Activated CD4-positive, alpha-beta T cell treated with anti-CD3 and anti-CD28 coated beads for 36 hours (primary cell): ENCODE data around the gene DCLK1. TPM values are rescaled to one million over a fixed set of nuclear protein-coding genes. Genes with fewer than 3 reads are reported as not detected.

ENCODE experiments used
- ATAC-seq: fragments of 200-7000 bp; cut with Tn5 transposase; one replicate; pipeline ENCODE4 v1.10.0; 2021; ENCODE audit warnings: mild to moderate bottlenecking, moderate library complexity
- CTCF ChIA-PET: fragments of 350-600 bp; sonication (Branson Sonifier 250); formaldehyde crosslinking; loops from one replicate; lab custom pipeline; 2021; ENCODE audit warnings: antibody characterized with exemption; lab: Charles Lee
- POLR2A ChIA-PET: fragments of 350-600 bp; sonication (Branson Sonifier 250); formaldehyde crosslinking; loops from one replicate; lab custom pipeline; 2021; ENCODE audit warnings: antibody characterized with exemption, inconsistent platforms; lab: Charles Lee
- DNase-seq: peaks from one replicate; pipeline ENCODE4 v3.0.0-alpha.2; 2020
- H3K27ac Mint-ChIP-seq: one replicate; pipeline ENCODE4 v1.8.0; 2021; ENCODE audit warnings: mixed read lengths
- H3K27me3 Mint-ChIP-seq: one replicate; pipeline ENCODE4 v1.8.0; 2021; ENCODE audit warnings: mixed read lengths
- H3K36me3 Mint-ChIP-seq: one replicate; pipeline ENCODE4 v1.8.0; 2021; ENCODE audit warnings: low read depth, mixed read lengths
- H3K4me1 Mint-ChIP-seq: one replicate; pipeline ENCODE4 v1.8.0; 2021; ENCODE audit warnings: mixed read lengths
- H3K4me3 Mint-ChIP-seq: one replicate; pipeline ENCODE4 v1.8.0; 2021; ENCODE audit warnings: mild to moderate bottlenecking, moderate library complexity, mixed read lengths
- H3K9me3 Mint-ChIP-seq: one replicate; pipeline ENCODE4 v1.8.0; 2021; ENCODE audit warnings: low read depth, mixed read lengths
- intact Hi-C, 2 experiments: fragments of 100-400 bp; cut with DNase I in 1 of 2; cut with micrococcal nuclease in 1 of 2; formaldehyde crosslinking; loops; one replicate each; pipeline versions ENCODE4 v1.14.2 to v1.15.1; 2022 to 2024; cut with DNase I, micrococcal nuclease
- total RNA-seq, 2 experiments: library from RNA; stranded (reverse); gene quantifications; one replicate each; pipeline ENCODE4 v1.2.3, GENCODE V29; 2021

Gene DCLK1
- total RNA-seq, 2 experiments from 2014 or later, result not detected

DNA sequence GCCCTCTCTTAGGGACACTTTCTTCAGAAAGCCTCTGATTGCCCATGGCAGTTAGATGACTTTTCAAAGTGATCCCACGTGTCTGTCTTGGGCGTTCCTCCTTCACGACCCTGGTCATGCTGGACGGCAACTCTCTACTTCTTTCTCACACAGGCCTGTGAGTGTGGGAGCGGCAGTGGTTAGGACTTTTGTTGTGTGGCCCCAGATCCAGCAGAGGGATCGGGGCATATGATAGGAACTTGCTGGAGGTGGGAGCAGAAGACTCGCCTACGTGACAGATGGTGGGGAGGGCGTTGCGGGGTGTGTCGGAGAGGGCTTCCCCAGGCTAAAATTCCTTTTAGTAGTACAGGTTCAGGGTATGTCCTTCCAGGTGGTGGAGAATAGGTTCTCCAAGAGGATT is 365.2 kb downstream of the DCLK1 start:
- POLR2A ChIA-PET, result no interaction called here
- intact Hi-C loops, result no loop called here

DNA sequence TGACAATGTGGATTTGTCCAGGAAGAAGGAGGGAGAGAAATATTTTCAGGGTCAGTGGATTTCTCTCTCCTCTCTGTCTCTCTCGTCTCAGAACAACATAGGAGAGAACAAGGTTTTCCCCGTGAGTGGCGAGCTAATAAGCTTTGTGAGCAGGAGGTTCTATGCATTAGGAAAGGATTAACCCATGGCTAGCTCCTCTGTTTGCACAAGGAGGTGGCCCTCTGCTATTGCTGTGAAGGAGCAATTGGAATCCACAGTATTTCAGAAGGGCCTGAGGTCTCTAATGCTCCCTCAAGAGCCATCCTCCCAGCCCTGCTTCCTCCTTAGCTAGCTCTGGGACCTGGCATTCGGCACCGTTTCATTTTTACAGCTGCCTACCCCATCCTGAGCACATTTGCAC is 365.8 kb downstream of the DCLK1 start:
- H3K27ac Mint-ChIP-seq, result no peak overlapping the region
- ChIA-PET POLR2A (no interaction called here), CTCF (no interaction called here)
- no peak overlapping the region for H3K4me3 Mint-ChIP-seq
- H3K36me3 Mint-ChIP-seq, result no peaks in the 10 kb centered on the region
- DNase-seq (no peak), ATAC-seq (no peak)
- intact Hi-C loops, result no loop called here
- H3K27me3 Mint-ChIP-seq, result peaks cover 3% of the 10 kb centered on the region
- no peaks in the 10 kb centered on the region for H3K9me3 Mint-ChIP-seq
- no peaks in the 10 kb centered on the region for H3K4me1 Mint-ChIP-seq

More for the DNA sequence above, 365.2 kb downstream of the DCLK1 start:
- peaks cover 3% of the 10 kb centered on the region for H3K27me3 Mint-ChIP-seq
- no peak overlapping the region for H3K27ac Mint-ChIP-seq
- DNase-seq, result no peak
- no peaks in the 10 kb centered on the region for H3K9me3 Mint-ChIP-seq
- CTCF ChIA-PET, result no interaction called here
- no peaks in the 10 kb centered on the region for H3K36me3 Mint-ChIP-seq
- H3K4me3 Mint-ChIP-seq, result no peak overlapping the region
- ATAC-seq, result no peak
- H3K4me1 Mint-ChIP-seq, result no peaks in the 10 kb centered on the region

DNA sequence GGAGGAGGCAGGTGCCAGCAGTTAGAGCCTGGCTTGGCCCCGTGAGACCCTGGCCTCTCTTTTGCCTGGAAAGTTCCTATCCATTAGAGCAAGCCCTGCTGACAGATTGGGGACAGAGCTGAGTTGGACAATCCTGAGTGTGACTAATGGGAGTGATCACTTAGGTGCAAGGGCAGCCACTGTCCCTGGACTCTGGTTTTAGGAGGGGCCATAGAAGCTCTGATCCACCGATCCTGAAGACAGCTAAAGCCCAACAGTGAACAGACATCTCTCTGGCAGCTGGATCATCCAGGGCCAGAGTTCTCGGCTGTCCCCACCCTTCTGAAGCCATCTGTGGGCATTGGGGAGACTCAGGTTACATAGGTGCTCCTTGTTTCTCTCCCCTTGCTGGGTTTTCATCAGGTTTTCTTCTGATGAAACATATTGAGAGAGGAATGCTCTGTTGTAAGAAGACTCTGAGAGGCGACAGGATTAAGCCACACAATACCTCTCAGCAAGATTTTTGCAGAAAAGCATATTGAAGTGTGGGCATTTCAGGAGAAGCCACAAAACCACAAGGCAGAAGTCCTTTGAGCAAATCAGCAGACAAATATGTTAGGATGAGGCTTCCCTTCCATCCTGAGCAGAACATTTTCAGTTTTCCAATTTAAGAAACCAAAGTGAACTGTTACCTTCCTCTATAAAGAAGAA is 366.7 kb downstream of the DCLK1 start:
- H3K27me3 Mint-ChIP-seq, result no peaks in the 10 kb centered on the region
- ChIA-PET POLR2A (no interaction called here), CTCF (no interaction called here)
- intact Hi-C loops, result no loop called here
- no peak overlapping the region for H3K4me3 Mint-ChIP-seq
- H3K9me3 Mint-ChIP-seq, result peaks cover 2% of the 10 kb centered on the region
- no peaks in the 10 kb centered on the region for H3K4me1 Mint-ChIP-seq
- no peaks in the 10 kb centered on the region for H3K36me3 Mint-ChIP-seq
- no peak for DNase-seq
- ATAC-seq, result no peak
- no peak overlapping the region for H3K27ac Mint-ChIP-seq

DNA sequence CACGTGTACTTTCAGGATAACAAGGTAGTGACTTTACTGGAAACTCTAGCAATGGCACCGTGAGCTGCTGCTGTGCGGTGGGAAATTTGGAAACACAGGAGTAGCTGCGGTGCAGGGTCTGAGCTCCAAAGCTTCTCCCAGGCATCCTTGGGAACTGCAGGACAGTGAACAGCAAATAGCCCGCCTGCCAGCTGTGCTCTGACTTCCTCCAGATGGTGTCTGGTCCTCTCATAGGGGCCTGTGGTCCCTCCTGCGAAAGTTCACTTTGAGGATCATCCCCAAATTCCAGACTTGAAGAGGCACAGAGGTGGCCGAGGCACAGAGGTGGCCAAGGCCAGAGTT is 367.4 kb downstream of the DCLK1 start:
- ChIA-PET POLR2A (no interaction called here), CTCF (no interaction called here)
- ATAC-seq, result no peak

DNA sequence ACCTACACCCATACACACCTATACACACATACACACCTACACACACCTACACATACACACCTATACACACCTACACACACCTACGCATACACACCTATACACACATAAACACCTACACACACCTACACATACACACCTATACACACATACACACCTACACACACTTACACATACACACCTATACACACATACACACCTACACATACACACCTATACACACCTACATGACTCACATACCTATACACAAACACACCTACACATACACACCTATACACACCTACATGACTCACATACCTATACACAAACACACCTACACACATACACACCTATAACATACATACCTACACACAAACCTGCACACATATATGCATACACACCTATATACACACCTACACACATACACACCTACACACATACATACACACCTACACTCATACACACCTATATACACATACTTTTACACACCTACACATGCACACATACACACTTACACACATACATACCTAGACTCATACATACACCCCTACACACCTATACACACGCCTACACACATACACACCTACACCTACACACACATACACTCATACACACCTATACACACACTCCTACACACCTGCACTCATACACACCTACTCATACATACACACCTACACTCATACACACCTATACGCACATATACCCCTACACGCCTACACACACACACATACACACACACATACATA is 368.0 kb downstream of the DCLK1 start:
- CTCF ChIA-PET, result no interaction called here
- Mint-ChIP-seq H3K4me3 (no peak overlapping the region), H3K9me3 (peaks cover 5% of the 10 kb centered on the region), H3K27me3 (no peaks in the 10 kb centered on the region), H3K4me1 (no peaks in the 10 kb centered on the region), H3K27ac (no peak overlapping the region), H3K36me3 (no peaks in the 10 kb centered on the region)
- intact Hi-C loops, result no loop called here
- ATAC-seq, result no peak
- POLR2A ChIA-PET, result no interaction called here
- DNase-seq, result no peak

More for the DNA sequence above, 367.4 kb downstream of the DCLK1 start:
- intact Hi-C loops, result no loop called here
- Mint-ChIP-seq H3K4me3 (no peak overlapping the region), H3K27me3 (no peaks in the 10 kb centered on the region), H3K36me3 (no peaks in the 10 kb centered on the region), H3K27ac (no peak overlapping the region), H3K9me3 (peaks cover 2% of the 10 kb centered on the region), H3K4me1 (no peaks in the 10 kb centered on the region)
- no peak for DNase-seq

DNA sequence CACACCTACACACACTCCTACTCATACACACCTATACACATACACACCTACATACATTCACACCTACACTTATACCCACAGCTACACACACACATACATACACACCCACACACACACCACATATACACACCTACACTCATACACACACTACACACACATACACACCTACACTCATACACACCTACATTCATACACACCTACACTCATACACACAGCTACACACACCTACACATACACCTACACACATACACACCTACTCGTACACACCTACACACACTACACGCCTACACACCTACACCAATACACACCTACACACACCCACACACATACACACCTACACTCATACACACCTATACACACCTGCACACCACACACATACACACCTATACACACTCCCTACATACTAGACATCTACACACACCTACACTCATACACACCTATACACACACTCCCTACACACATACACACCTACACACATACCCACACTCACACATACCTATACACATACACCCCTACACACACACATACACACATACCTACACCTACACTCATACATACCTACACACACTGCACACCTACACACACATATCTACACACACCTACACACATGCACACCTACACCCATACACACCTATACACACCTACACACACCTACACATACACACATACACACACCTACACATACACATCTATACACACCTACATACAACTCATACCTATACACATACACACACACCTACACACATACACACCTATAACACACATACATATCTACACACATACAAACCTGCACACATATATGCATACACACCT is 369.5 kb downstream of the DCLK1 start:
- no peak for ATAC-seq
- CTCF ChIA-PET, result no interaction called here
- intact Hi-C loops, result no loop called here
- no peak for DNase-seq
- Mint-ChIP-seq H3K4me3 (no peak overlapping the region), H3K4me1 (no peaks in the 10 kb centered on the region), H3K36me3 (no peaks in the 10 kb centered on the region), H3K27me3 (no peaks in the 10 kb centered on the region), H3K27ac (no peak overlapping the region), H3K9me3 (peaks cover 5% of the 10 kb centered on the region)
- POLR2A ChIA-PET, result no interaction called here

DNA sequence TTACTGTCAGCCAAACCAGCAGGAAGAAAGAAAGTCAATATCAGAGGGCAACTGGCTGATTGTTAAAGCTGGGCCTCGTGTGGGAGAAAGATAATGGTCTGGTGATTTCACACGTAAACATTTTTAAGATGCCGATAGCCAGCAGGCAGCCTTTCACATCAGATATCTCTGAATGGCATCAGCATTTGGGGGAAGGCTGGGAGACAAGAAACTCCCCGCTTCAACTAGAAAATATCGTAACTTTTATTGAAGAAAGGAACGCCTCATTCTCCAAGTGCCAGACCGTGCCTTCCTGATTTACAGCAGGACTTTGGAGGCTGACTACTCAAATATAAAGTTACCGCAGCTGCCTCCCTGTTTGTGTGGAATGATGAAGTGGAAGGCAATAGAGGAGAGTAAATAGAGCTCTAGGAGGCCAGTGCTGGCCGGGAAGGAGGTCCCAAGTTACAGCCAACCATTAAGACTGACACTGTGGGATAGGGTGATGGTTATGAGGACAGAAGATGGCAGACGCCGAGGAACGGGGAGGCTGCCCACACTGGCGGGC is 370.4 kb downstream of the DCLK1 start:
- Mint-ChIP-seq H3K4me1 (no peaks in the 10 kb centered on the region), H3K27ac (no peak overlapping the region), H3K27me3 (no peaks in the 10 kb centered on the region), H3K9me3 (peaks cover 5% of the 10 kb centered on the region), H3K4me3 (no peak overlapping the region), H3K36me3 (no peaks in the 10 kb centered on the region)
- no peak for DNase-seq
- no peak for ATAC-seq
- CTCF ChIA-PET, result no interaction called here
- POLR2A ChIA-PET, result no interaction called here
- intact Hi-C loops, result no loop called here

DNA sequence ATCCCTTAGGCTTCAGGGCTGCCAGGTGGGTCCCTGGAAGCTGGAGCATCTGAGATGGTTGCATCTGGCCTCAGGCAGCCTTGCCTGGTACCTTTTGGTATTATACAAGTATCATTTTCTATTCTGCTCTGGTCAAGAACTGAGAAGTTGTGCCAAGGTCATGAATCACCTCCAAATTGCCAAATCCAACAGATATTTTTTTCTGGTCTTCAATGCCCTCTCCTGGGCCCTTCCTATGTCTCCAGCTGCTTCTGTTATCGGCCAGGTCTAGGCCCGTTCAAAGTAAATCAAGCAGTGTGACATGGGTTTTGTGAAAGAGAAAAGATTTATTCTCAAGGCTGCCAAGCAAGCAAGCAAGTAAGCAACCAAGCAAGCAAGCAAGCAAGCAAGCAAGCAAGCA is 383.6 kb downstream of the DCLK1 start:
- CTCF ChIA-PET, result no interaction called here
- intact Hi-C loops, result no loop called here
- H3K27me3 Mint-ChIP-seq, result peaks cover 2% of the 10 kb centered on the region
- H3K27ac Mint-ChIP-seq, result no peak overlapping the region
- no peak overlapping the region for H3K4me3 Mint-ChIP-seq
- H3K9me3 Mint-ChIP-seq, result peaks cover 3% of the 10 kb centered on the region
- H3K4me1 Mint-ChIP-seq, result no peaks in the 10 kb centered on the region
- POLR2A ChIA-PET, result no interaction called here
- DNase-seq (no peak), ATAC-seq (no peak)
- no peaks in the 10 kb centered on the region for H3K36me3 Mint-ChIP-seq

DNA sequence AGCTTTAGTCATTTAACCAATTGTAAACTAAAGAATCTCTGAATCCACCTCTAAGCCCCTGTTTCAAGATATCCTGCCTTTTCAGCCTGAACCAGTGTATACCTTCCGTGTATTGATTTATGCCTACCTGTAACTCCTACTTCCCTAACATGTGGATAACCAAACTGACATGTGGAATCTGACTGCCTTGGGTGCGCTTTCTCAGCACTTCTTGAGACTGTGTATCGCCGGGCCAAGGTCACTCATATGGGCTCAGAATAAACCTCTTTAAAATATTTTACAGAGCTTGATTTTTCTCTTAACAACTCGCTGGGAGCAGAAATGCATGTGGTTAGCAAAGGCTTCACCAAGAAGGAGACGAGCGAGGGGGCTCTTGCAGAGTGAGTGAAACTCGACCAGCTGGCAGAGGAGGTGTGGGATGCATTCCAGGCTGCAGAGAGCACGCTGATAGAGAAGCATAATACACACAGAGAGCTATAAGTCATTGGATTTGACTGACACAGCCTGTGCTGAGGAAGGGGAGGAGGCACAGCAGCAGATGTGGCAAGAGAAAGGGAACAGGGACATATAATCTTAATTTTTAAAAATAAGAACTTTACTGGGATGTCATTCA is 386.5 kb downstream of the DCLK1 start:
- intact Hi-C loops, result no loop called here
- peaks cover 3% of the 10 kb centered on the region for H3K9me3 Mint-ChIP-seq
- peaks cover 4% of the 10 kb centered on the region for H3K27me3 Mint-ChIP-seq
- no peaks in the 10 kb centered on the region for H3K4me1 Mint-ChIP-seq
- no peaks in the 10 kb centered on the region for H3K36me3 Mint-ChIP-seq
- ChIA-PET CTCF (no interaction called here), POLR2A (no interaction called here)
- DNase-seq (no peak), ATAC-seq (no peak)
- no peak overlapping the region for H3K27ac Mint-ChIP-seq
- H3K4me3 Mint-ChIP-seq, result no peak overlapping the region

DNA sequence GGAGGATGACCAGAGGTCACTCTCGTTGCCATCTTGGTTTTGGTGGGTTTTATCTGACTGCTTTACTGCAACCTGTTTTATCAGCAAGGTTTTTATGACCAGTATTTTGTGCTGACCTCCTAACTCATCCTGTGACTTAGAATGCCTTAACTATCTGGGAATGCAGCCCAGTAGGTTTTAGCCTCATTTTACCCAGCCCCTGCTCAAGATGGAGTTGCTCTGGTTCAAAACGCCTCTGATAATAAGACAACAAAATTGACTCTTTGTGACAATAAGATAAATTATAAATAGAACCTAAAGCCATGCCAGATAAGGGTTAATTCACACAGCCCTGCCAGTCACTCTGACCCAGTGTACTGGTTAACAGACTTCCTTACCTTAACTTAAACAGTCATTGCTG is 387.0 kb downstream of the DCLK1 start:
- intact Hi-C loops, result no loop called here
- POLR2A ChIA-PET, result no interaction called here
- no peak for DNase-seq
- Mint-ChIP-seq H3K4me1 (no peaks in the 10 kb centered on the region), H3K36me3 (no peaks in the 10 kb centered on the region), H3K9me3 (peaks cover 3% of the 10 kb centered on the region), H3K4me3 (no peak overlapping the region), H3K27me3 (peaks cover 4% of the 10 kb centered on the region), H3K27ac (no peak overlapping the region)
- CTCF ChIA-PET, result no interaction called here
- no peak for ATAC-seq

DNA sequence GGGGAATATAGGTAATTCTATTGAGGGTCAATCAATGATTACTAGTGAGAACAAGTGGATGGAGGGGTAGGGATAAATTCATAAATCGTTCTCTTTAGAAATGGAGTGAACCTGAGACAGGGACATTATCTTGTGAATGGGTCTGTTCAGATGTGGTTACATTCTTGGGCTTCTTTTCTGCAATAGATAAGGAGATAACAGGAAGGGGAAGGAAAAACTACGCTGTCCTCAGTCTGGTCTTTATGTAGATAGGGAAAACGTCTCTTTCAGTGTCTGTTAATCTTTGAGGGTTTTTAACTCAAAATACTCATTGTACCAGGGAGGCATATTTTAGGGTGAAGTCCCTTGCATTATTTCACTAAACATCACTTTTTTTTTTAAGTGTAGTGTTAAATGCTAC is 388.0 kb downstream of the DCLK1 start:
- Mint-ChIP-seq H3K36me3 (no peaks in the 10 kb centered on the region), H3K4me1 (no peaks in the 10 kb centered on the region), H3K27me3 (peaks cover 2% of the 10 kb centered on the region), H3K4me3 (no peak overlapping the region), H3K9me3 (no peaks in the 10 kb centered on the region), H3K27ac (no peak overlapping the region)
- ATAC-seq (no peak), DNase-seq (no peak)
- intact Hi-C loops, result no loop called here
- CTCF ChIA-PET, result no interaction called here
- POLR2A ChIA-PET, result no interaction called here
